ENCODE results near the gene CAMKK1.

DNA sequence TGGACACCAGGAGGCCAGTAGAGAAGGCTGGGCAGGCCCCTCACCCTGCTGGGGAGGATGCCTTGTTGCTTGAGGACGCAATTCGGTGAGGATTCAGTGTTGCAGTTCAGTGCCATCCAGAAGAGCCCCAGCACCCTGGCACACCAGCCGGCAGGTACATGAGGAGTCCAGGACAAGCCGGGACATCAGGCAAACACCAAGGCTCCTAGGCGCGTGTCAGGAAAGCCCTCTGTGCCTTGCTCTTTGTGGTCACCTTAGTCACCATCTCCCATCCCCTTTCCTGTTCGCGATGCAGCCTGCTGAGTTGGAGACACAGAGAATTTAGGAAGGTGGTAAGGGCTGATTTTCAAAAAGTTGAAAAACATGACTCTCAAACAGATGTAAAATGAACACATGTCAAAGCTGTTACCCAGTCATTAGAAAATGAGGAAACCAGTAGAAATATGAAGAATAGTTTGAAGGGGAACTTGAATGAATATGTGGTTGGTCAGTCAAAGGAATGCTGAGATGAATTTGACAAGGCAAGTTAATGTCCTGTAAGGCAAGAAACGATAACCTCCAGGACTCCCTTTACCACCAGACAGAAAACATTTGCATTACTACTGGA is 44.5 kb downstream of the CAMKK1 start:
- TF ChIP-seq, protein P1, sequence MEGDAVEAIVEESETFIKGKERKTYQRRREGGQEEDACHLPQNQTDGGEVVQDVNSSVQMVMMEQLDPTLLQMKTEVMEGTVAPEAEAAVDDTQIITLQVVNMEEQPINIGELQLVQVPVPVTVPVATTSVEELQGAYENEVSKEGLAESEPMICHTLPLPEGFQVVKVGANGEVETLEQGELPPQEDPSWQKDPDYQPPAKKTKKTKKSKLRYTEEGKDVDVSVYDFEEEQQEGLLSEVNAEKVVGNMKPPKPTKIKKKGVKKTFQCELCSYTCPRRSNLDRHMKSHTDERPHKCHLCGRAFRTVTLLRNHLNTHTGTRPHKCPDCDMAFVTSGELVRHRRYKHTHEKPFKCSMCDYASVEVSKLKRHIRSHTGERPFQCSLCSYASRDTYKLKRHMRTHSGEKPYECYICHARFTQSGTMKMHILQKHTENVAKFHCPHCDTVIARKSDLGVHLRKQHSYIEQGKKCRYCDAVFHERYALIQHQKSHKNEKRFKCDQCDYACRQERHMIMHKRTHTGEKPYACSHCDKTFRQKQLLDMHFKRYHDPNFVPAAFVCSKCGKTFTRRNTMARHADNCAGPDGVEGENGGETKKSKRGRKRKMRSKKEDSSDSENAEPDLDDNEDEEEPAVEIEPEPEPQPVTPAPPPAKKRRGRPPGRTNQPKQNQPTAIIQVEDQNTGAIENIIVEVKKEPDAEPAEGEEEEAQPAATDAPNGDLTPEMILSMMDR (IDR thresholded peaks at IDR 0.05; ENCODE audit: poor library complexity, severe bottlenecking), result no peak
- TF ChIP-seq TAF1 (IDR thresholded peaks at IDR 0.05; ENCODE audit: low read depth), result no peak
- no peak for TF ChIP-seq EZH2 (IDR thresholded peaks at IDR 0.05; ENCODE audit: borderline replicate concordance, insufficient read depth, low read length, poor library complexity, severe bottlenecking)
- no peak for TF ChIP-seq RAD21 (conservative IDR thresholded peaks at IDR 0.05)
- TF ChIP-seq EP300 (conservative IDR thresholded peaks at IDR 0.05; ENCODE audit: poor library complexity, severe bottlenecking), result no peak
- TF ChIP-seq POLR2AphosphoS5 (IDR thresholded peaks at IDR 0.05), result no peak
- TF ChIP-seq, protein P2, sequence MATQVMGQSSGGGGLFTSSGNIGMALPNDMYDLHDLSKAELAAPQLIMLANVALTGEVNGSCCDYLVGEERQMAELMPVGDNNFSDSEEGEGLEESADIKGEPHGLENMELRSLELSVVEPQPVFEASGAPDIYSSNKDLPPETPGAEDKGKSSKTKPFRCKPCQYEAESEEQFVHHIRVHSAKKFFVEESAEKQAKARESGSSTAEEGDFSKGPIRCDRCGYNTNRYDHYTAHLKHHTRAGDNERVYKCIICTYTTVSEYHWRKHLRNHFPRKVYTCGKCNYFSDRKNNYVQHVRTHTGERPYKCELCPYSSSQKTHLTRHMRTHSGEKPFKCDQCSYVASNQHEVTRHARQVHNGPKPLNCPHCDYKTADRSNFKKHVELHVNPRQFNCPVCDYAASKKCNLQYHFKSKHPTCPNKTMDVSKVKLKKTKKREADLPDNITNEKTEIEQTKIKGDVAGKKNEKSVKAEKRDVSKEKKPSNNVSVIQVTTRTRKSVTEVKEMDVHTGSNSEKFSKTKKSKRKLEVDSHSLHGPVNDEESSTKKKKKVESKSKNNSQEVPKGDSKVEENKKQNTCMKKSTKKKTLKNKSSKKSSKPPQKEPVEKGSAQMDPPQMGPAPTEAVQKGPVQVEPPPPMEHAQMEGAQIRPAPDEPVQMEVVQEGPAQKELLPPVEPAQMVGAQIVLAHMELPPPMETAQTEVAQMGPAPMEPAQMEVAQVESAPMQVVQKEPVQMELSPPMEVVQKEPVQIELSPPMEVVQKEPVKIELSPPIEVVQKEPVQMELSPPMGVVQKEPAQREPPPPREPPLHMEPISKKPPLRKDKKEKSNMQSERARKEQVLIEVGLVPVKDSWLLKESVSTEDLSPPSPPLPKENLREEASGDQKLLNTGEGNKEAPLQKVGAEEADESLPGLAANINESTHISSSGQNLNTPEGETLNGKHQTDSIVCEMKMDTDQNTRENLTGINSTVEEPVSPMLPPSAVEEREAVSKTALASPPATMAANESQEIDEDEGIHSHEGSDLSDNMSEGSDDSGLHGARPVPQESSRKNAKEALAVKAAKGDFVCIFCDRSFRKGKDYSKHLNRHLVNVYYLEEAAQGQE (IDR thresholded peaks at IDR 0.05; ENCODE audit: borderline replicate concordance), result no peak
